Stimulated activated CD8-positive, alpha-beta memory T cell treated with anti-CD3 and anti-CD28 coated beads, Interleukin-4, amount 100 ng/mL, for 1 hour (primary cell): ENCODE results near the gene HTRA3.

Experiments used
- DNase-seq, 2 donors: peaks; one replicate each; pipeline ENCODE4 v3.0.0-alpha.2; 2020; ENCODE audit warnings: low read depth in 2 of 2, low spot score in 1 of 2

HTRA3 gene

DNA sequence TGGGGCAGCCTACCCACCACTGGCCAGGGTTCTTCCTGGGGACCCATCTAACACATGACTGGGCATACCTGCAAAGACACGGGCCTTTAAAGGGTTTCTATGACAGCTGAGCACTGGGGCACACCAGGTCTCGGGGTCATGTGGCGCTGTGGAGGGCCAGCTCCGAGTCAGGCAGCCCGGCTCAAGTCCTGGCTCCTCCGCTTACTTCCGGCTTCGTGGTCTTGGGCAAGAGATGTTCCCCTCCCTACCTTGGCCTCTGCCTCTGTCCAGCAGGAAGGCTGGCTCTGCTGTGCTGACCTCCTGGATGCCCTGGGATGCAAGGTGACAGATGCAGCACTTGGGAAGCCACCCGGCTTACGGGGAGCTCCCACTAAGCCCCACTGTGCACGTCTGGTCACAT, 37.6 kb downstream of the HTRA3 start:
- no peak for DNase-seq

DNA sequence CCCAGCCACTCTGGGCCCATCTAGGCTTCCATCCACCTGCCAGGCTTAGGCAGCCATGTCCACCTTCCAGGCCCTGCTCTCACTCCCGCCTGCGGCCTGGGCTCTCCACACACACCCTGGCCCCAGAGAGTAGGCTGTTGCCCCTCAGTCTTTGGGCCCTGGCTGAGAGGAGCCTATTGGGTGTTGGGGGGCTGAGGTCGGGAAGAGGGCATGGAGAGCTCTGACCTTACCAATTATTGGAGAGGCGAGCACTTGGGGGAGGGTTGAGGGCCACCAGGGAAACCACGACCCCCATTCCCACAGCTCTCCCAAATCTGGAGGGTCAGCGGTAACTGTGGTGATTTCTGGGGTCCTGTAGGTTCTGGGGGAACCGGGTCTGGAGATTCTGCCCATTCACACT, 38.2 kb downstream of the HTRA3 start:
- no peak for DNase-seq

- no peak for DNase-seq
Measured at GRCh38 chr4:8308144-8308543, 38.6 kb downstream of the HTRA3 start.

DNA sequence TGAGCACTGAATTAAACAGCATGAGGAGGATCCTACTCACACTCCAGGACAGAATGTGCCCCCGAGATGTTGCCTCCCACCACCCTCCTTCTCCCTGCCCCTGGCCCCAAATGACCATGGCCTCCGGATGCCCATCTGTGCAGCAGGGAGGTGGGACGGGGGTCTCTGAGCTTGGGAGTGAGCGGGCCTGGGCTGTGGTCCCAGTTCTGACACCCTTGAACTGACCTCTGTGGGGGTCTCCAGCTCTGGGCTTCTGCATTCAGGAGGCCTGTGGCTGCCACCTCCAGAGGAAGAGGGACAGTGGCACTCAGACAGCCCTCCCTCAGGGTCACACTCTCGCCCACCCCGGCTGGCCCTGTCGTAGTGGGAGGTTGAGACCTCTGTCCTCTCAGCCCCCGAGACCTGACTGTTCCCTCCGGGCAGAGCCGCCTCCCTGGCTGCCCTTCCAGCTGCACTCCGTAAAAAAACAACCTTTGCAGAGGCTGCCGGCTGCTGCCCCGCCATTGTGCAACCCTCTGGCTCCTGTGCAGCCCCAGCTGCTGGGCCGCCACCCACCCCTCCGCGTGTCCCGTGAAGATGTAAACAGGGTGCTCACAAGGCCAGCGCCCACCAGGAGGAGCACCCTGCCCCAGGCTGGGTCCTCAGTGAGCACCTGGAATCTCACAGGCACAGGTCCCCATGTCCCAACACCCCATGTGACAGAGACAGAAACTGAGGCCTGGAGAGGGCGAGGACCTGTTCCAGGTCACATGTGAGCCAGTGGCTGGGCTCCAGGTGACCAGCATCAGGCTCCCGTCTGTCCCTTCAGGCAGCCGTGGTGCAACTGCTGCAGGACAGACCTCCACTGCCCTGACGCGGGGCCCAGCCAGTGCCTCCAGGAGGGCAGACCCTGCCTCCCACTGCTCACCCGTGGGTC, 39.6 kb downstream of the HTRA3 start:
- no peak for DNase-seq

GRCh38 chr4:8310306-8310705, 40.8 kb downstream of the HTRA3 start:
- no peak for DNase-seq

DNA sequence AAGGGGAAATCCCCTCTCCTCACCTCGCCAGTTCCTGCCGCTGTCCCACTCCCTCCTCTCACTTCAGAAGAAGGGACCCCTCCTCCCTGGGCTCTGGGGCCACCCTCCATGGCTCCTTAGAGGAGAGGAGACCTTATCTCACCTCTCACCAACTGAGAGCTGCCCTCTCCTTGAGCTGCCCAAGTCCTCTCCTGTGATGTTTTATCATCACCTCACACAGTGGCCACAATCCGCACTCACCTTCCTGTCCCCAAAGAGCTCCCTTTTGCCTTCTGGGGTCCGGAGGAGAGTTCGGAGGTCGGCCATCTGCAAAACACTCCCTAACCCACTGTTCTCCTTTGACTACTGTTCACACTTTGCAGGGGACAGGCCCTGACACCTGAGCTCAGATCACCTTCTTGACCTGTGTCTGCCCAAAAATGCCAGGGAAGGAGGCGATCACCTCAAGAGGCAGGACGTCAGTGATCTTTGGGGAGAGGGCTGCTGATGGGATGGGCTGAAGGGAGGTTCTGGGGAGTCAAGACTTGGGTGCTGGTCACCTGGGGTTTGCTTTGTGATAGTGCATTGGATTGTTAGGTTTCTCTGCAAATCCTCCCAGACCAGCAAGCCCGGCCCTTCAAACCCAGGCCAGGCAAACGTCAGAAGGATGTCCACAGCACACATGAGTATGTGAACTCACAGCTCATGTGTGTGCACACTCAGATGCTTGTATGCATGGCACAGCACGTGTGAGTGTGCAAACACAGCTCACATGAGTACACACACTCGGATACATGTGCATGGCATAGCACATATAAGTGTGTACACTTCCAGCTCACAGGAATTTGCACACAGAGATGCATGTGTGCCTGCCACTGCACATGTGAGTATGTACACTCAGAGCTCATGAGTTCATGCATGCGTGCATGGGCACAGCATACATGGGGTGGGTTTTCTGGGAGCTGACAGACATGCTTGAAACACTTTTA, 41.8 kb downstream of the HTRA3 start:
- no peak for DNase-seq

DNA sequence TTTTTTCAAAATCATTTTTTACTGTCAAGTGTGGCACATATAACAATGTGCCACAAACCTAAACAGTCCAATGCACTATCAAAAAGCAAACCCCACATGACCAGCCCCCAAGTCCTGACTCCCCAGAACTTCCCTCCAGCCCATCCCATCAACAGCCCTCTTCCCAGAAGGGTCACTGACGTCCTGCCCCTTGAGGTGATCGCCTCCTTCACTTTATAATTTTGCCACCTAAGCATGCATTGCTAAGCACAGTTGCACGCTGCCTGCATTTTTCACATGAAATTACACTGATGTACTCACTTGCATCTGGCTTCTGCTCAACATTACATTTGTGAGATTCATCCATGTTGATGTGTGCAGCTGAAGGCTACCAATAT, 42.5 kb downstream of the HTRA3 start:
- no peak for DNase-seq

- no peak for DNase-seq
Measured at GRCh38 chr4:8312976-8313375, 43.4 kb downstream of the HTRA3 start.

DNA sequence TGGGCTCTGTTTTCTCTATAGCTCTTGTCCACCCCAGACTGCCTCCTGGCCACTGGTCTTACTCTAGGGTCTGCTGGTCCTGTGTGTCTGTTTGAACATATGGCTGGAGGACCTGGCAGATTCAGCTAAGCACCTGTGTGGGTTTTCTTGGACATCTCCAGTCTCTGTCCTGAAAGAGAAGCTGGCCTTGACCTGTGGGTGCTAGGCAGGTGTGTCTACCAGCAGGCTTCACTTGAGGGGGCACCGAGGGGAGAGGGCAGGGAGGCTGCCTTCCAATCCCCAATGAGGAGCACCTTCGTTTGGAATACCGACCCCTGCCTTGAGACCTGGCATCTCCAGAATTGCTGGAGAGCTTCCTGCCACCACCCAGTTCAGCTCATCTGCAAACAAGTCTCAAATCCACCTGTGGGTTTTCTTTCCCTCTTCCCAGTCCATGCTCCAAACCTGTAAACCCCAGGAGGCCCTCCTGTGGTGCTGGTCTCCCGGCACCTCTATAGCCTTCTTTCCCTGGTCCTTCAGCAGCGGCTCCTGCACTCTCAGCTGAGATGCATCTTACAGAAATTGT, 45.2 kb downstream of the HTRA3 start:
- DNase-seq, result no peak

DNA sequence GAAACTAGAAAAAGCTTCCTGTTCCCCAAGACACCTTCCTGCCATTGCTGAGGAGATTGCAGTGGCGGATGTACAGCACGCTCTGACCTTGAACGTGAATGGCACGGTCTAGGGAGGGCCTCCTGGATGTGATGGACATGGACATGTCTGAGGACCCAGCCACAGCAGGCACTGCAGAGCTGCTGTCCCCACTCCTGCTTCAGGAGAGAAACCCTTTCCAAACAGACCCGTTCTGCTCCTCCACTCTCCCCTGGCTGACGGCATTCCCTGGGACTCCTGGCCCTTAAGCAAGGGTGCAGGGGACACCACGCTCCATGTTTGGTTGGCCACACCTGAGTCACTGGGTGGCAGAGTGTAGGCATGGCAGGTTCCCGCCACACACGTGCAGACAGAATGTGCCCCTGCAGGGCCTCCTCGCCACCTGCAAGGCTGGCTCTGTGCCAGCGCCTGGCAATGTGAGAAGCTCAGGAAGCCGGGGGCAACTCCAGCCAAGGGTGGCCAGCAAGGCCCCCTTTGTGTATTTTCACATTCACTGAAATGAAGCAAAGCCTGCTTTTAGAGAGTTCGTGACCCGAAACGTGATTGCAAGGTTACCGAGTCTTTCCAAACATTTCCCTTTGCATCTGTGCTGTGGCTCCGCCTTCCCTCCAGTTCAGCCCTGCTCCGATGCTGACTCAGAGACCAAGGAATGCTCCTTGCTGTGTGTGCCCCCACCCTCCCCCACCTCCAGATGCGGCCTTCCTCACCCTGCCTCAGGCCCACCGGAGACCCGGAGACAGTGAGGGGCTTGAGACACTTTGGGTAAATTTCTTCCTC, 46.1 kb downstream of the HTRA3 start:
- no peak for DNase-seq

- DNase-seq, result no peak
Measured at GRCh38 chr4:8316251-8316771, 46.8 kb downstream of the HTRA3 start.

- DNase-seq, result no peak
Measured at GRCh38 chr4:8316911-8317351, 47.4 kb downstream of the HTRA3 start.

- no peak for DNase-seq
Measured at GRCh38 chr4:8317474-8317873, 47.9 kb downstream of the HTRA3 start.

- no peak for DNase-seq
Measured at GRCh38 chr4:8318509-8318908, 49.0 kb downstream of the HTRA3 start.

GRCh38 chr4:8319061-8319460, 49.5 kb downstream of the HTRA3 start:
- DNase-seq, result no peak

DNA sequence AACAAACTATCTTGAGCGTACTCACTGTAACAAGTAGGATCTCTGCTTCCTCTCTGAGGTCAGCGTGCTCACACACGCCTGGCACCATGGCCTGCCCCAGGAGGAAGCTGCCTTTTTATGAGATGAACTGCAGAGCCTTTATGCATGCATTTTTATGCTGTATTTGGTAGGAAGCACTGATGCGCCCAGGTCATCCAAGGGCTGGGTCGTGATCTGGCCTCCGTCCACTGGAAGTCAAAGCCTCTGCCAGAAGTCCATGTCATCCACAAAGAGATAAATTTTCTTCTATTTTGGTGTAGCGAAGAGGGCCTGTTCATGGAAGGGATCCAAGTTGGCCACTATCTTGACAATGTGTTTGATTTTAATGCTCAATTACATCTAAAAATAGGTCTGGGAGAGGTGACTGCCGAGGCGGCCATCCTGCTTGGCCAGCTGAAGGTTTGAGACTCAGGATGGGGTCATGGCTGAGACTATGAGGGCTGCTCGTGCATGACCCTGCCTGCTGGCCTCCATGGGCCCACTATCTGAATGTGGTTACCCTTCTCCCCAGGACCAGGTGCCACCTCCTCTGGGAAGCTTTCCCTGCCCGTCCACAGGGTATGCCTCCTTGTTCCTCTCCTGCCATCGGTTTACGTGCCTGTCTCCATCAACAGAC, 50.3 kb downstream of the HTRA3 start:
- no peak for DNase-seq

GRCh38 chr4:8320386-8320750, 50.8 kb downstream of the HTRA3 start:
- DNase-seq, result no peak

DNA sequence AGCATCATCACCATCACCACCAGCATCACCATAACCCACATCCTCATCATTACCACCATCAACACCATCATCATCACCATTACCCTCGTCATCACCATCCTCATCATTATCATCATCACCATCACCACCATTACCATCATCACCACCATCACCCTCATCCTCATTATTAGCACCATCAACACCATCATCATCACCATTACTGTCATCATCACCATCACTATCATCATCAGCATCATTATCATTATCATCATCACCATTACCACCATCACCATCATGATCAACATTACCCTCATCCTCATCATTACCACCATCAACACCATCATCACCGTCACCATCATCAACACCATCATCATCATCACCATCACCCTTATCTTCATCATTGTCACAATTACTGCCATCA, 51.7 kb downstream of the HTRA3 start:
- no peak for DNase-seq

DNA sequence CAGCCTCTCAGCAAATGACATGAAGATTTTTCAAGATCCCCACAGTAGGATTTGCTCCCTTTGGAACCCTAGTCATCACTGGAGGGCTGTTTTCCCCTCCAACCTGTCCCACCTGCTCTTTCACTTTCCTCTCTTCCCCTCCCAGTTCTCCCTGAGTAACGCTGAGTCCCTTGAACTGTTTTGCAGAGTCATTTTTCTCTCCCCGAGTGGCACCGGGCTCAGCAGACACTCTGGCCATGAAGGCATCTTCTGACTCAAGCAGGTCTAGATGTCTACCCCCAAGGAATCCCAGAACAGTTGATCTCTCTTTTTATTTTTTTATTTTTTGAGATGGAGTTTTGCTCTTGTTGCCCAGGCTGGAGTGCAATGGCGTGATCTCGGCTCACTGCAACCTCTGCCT, 52.2 kb downstream of the HTRA3 start:
- DNase-seq, result no peak
